WTC11 (cell line): ENCODE data around the gene LASP1NB.

Experiments used
- ATF2 ChIP-seq: sonication (generic); formaldehyde crosslinking; IDR thresholded peaks from 2 replicates; pipeline ENCODE4 v1.8.1; 2022; ENCODE audit warnings: low read depth, missing genetic modification reagents, borderline replicate concordance
- CREM ChIP-seq: sonication (generic); formaldehyde crosslinking; IDR thresholded peaks from 2 replicates; pipeline ENCODE4 v1.8.1; 2022; ENCODE audit warnings: mild to moderate bottlenecking, missing genetic modification reagents, moderate library complexity
- CTCF ChIP-seq: fragments of 200-600 bp; IDR thresholded peaks from 2 replicates; pipeline ENCODE4 v1.8.0; 2022; ENCODE audit warnings: antibody characterized with exemption
- ESRRA ChIP-seq: sonication (generic); formaldehyde crosslinking; IDR thresholded peaks from 2 replicates; pipeline ENCODE4 v1.8.1; 2022; ENCODE audit warnings: mild to moderate bottlenecking, missing genetic modification reagents, borderline replicate concordance
- IRF2 ChIP-seq: sonication (generic); formaldehyde crosslinking; IDR thresholded peaks from 2 replicates; pipeline ENCODE4 v1.8.0; 2022; ENCODE audit warnings: low read depth, missing genetic modification reagents, borderline replicate concordance
- JAZF1 ChIP-seq: fragments of 250-450 bp; sonication (Bioruptor Pico); IDR thresholded peaks from 2 replicates; pipeline ENCODE4 v1.9.0; 2021; ENCODE audit warnings: moderate library complexity, mild to moderate bottlenecking, inconsistent platforms
- MAX ChIP-seq: sonication (generic); formaldehyde crosslinking; IDR thresholded peaks from 2 replicates; pipeline ENCODE4 v1.8.0; 2022; ENCODE audit warnings: mild to moderate bottlenecking, missing genetic modification reagents
- PRDM15 ChIP-seq: sonication (generic); formaldehyde crosslinking; IDR thresholded peaks from 2 replicates; pipeline ENCODE4 v1.8.0; 2022; ENCODE audit warnings: missing genetic modification reagents
- ZBTB43 ChIP-seq: sonication (generic); formaldehyde crosslinking; IDR thresholded peaks from 2 replicates; pipeline ENCODE4 v1.8.1; 2023; ENCODE audit warnings: mild to moderate bottlenecking, missing genetic modification reagents
- ZNF263 ChIP-seq: sonication (generic); formaldehyde crosslinking; IDR thresholded peaks from 2 replicates; pipeline ENCODE4 v1.8.1; 2022; ENCODE audit warnings: low read depth, mild to moderate bottlenecking, moderate library complexity, missing genetic modification reagents

- TF ChIP-seq CTCF: no peak
- no peak for TF ChIP-seq CREM (CRISPR knock-in tag)
- TF ChIP-seq JAZF1 (CRISPR knock-in tag): no peak
- no peak for TF ChIP-seq ESRRA (CRISPR knock-in tag)
- no peak for TF ChIP-seq MAX (CRISPR knock-in tag)
- no peak for TF ChIP-seq ATF2 (CRISPR knock-in tag)
- TF ChIP-seq ZNF263 (CRISPR knock-in tag): no peak
- no peak for TF ChIP-seq ZBTB43
- no peak for TF ChIP-seq PRDM15 (CRISPR knock-in tag)
- no peak for TF ChIP-seq IRF2 (CRISPR knock-in tag)
Measured at GRCh38 chr17:38899421-38899820, 26.0 kb upstream of the LASP1NB start.
